Heart right ventricle (tissue), 16 donors: Measurements from ENCODE around the gene AMZ1. TPM values are rescaled to one million over a fixed set of nuclear protein-coding genes. Genes with fewer than 3 reads are reported as not detected.

ENCODE experiments used
- ATAC-seq, 8 donors: fragments of 200-7000 bp; cut with Tn5 transposase; one replicate each; pipeline ENCODE4 v1.9.1; 2020; ENCODE audit warnings: mild to moderate bottlenecking in 8 of 8, moderate library complexity in 8 of 8, moderate number of reproducible peaks in 1 of 8
- DNase-seq, 2 donors: peaks; one replicate each; pipeline ENCODE4 v3.0.0-alpha.2; 2020
- H3K27ac ChIP-seq, 10 donors: fragments of 200-600 bp; sonication (generic) in 2 of 10; one replicate each; pipeline versions ENCODE4 v1.5.0 to v1.8.0; 2020 to 2022; ENCODE audit warnings: mild to moderate bottlenecking in 3 of 10
- H3K27me3 ChIP-seq, 7 donors: fragments of 200-600 bp; one replicate each; pipeline ENCODE4 v1.8.0; 2021 to 2022; ENCODE audit warnings: mild to moderate bottlenecking in 2 of 7
- H3K36me3 ChIP-seq, 9 donors: fragments of 200-600 bp; sonication (generic) in 1 of 9; one replicate each; pipeline versions ENCODE4 v1.5.0 to v1.8.0; 2020 to 2022; ENCODE audit warnings: mild to moderate bottlenecking in 2 of 9
- H3K4me1 ChIP-seq, 9 donors: fragments of 200-600 bp; sonication (generic) in 1 of 9; one replicate each; pipeline versions ENCODE4 v1.5.0 to v1.8.0; 2020 to 2022; ENCODE audit warnings: mild to moderate bottlenecking in 4 of 9
- H3K4me3 ChIP-seq, 10 donors: fragments of 200-600 bp; sonication (generic) in 2 of 10; one replicate each; pipeline versions ENCODE4 v1.5.0 to v1.8.0; 2020 to 2022; ENCODE audit warnings: mild to moderate bottlenecking in 7 of 10, moderate library complexity in 2 of 10
- H3K9me3 ChIP-seq, 11 donors: fragments of 200-600 bp in 10 of 11; sonication (generic) in 2 of 11; one replicate each; pipeline versions ENCODE4 v1.5.0 to v1.8.0; 2013 to 2022; ENCODE audit warnings: mild to moderate bottlenecking in 2 of 11, control low read depth in 1 of 11, moderate library complexity in 1 of 11
- WGBS, 2 donors: extraction: QIAGEN DNeasy Blood & Tissue Kit; methylation state at CpG; one replicate each; pipeline ENCODE4 v1.1.7; 2013; ENCODE audit warnings: inconsistent platforms in 1 of 2; 5-methylcytosine and 5-hydroxymethylcytosine counted together
- intact Hi-C, 10 donors: fragments of 100-400 bp; cut with DNase I; formaldehyde crosslinking; loops; one replicate each; pipeline versions ENCODE4 v1.11.1 to v1.14.2; 2022
- polyA plus RNA-seq, 2 donors: library from polyadenylated mRNA; stranded (reverse); fragments of 200-250 nt; gene quantifications; one replicate each; pipeline ENCODE4 v1.2.3, GENCODE V29; 2013
- total RNA-seq, 10 donors: library from RNA; stranded (reverse); fragmentation: NEBNext Ultra II Directional in 3 of 10; extraction: Animal tissue kit (Norgen Biotek cat#: 25700) in 3 of 10; gene quantifications; one replicate each; pipeline versions ENCODE4 v1.2.1 to v1.2.4, GENCODE V29; 2021 to 2023
- TF ChIP-seq, protein P1 (sequence below), 9 donors: fragments of 200-600 bp; sonication (generic) in 2 of 9; IDR thresholded peaks; one replicate each; pipeline versions ENCODE4 v1.5.0 to v1.8.0; 2021 to 2022; ENCODE audit warnings: antibody characterized with exemption in 9 of 9, mild to moderate bottlenecking in 5 of 9, moderate library complexity in 1 of 9
- donor health status: Arrhythmogenic right ventricular cardiomyopathy.
- donor health status: ischemic (EF 13 %, LVEDD 7.1; RV severe dilation, severe dysfunction).
- donor health status: healthy with polysubstance abuse.
- donor health status: DM: no; HTN: yes; CAD: no.
- donor health status: DM: no; HTN: no; CAD: no.
- donor health status: ischemic (EF 25% LVEDD 6.9; RV normal size, moderate dysfunction).
- donor health status: ischemic (EF 25% LVEDD 5.7; RV mildly dilated, moderate dysfunction).
- donor health status: healthy.
- donor health status: DM: yes; HTN: yes; CAD: no.
- donor health status: Ischemic cardiomyopathy.
- donor health status: ischemic (EF 35%, LVEDD 5.7; RV mildly dilated, moderate dysfunction).
- donor health status: nonischemic (EF 11% LVEDD 7.7; RV severe dilation, severe dysfunction).
- donor health status: DM: yes; HTN: yes; CAD: no.
- donor health status: PGD.
- donor health status: ischemic (EF 29% LVEDD 5.4; RV normal size, mild dysfunction).
- donor health status: nonischemic (EF 23%, LVEDD 6.1; RV moderate dilation, normal function).

Gene AMZ1
- total and polyA plus RNA-seq, 12 donors, result 0.04 to 0.11 (median 0.07) TPM; not detected in 4

DNA sequence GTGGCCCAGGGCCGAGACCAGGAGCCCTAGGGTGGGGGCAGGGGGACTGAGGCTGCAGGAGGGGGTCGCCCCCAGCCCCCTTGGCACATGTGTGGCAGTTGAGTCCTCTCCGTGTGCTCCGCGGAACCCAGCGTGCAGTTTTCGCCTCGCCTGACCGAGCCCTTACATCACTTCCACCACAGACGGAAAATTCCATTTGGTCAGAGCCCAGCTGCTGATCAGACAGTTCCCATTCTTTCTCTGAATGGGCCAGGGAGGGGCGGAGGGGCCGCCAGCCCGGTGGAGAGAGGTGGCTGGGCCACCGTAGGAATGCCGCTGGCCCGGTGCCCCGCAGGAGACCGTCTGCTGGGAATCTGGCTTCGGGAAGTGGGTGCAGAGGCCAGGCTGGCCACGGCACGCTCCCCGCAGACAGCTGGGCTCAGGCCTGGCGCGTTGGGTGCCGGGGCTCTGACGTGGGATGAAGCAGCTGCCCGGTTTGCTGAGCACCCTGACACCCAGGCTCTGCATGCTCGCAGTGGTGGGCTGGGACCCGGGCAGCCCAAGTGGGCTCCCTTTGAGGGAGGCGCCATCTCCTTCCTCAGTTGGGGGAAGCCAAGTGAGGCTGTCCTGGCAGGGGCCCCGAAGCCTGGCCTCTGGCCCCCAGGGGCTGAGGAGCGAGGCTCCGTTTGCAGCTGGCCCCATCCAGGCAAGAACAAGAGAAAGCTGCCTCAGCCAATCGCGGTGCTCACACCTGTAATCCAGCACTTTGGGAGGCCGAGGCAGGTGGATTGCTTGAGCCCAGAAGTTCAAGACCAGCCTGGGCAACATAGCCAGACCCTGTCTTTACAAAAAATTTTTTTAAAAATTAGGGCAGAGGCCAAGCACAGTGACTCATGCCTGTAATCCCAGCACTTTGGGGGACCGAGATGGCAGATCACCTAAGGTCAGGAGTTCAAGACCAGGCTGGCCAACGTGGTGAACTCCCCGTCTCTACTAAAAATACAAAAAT, 46.3 kb upstream of the AMZ1 start:
- peak overlapping the region in 9 of 10 donors; percentile 3 to 45 (median 33) for H3K4me3 ChIP-seq
- peak overlapping the region; percentile 73 to 96 (median 82) for H3K27ac ChIP-seq
- peaks cover 32 to 97% (median 73%) of the 10 kb centered on the region in 9 donors for H3K4me1 ChIP-seq
- 12 to 14% methylated on average over 39 of the region's 39 CpGs for WGBS, 2 donors
- H3K27me3 ChIP-seq, result no peaks in the 10 kb centered on the region
- peak; percentile 92 to 94 for DNase-seq
- peaks cover 0 to 10% (median 0%) of the 10 kb centered on the region in 9 donors for H3K36me3 ChIP-seq
- peak; percentile 74 to 88 (median 82) for ATAC-seq
- no peaks in the 10 kb centered on the region for H3K9me3 ChIP-seq
- intact Hi-C loops, result loop anchor here in 3 of 10 donors (5.0 kb wide), 2 partner anchors 34 to 39 kb away; no protein-coding TSS in a partner anchor
- TF ChIP-seq, protein P1, sequence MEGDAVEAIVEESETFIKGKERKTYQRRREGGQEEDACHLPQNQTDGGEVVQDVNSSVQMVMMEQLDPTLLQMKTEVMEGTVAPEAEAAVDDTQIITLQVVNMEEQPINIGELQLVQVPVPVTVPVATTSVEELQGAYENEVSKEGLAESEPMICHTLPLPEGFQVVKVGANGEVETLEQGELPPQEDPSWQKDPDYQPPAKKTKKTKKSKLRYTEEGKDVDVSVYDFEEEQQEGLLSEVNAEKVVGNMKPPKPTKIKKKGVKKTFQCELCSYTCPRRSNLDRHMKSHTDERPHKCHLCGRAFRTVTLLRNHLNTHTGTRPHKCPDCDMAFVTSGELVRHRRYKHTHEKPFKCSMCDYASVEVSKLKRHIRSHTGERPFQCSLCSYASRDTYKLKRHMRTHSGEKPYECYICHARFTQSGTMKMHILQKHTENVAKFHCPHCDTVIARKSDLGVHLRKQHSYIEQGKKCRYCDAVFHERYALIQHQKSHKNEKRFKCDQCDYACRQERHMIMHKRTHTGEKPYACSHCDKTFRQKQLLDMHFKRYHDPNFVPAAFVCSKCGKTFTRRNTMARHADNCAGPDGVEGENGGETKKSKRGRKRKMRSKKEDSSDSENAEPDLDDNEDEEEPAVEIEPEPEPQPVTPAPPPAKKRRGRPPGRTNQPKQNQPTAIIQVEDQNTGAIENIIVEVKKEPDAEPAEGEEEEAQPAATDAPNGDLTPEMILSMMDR (IDR thresholded peaks at IDR 0.05), result no peak

DNA sequence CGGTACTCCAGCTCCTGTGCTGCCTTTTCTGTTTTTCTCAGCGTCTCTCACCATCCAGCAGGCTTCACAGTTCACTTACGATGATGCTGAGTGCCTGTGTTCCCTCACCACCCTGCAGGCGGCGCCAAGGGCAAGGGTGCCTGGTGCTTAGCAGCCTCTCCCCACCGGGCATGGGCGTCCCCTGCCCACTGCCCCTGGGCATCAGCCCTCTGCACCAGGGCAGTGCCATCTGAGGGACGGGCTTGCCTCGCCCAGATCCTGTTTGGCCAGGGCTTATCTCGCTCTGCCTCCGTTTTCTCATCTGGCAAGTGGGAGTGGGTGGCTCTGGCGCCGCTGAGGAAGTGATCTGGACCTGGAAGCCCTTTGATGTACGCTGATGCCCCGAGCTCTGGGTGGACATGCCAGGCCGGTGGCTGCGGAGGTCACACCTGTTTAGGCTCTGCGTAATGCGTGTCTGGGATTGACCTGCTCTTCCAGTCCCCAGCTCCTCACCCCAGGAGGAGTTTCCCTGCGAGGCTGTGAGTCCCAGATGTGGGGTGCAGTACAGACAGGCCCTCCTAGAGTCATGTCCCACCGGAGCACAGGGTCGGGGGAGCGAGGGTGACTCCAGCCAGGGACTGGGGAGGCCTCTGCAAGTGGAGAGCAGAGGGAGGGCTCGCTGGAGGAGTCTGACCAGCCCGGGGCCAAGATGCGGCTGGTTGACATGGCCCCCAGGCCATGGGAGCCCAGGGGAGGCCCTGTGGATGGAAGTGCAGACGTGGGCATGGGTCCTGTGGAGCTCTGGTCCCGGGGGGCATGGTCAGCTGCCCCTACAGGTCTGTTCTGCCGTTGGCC, 44.4 kb upstream of the AMZ1 start:
- intact Hi-C loops, result loop anchor here in 3 of 10 donors (5.0 kb wide), 2 partner anchors 36 to 41 kb away; no protein-coding TSS in a partner anchor

DNA sequence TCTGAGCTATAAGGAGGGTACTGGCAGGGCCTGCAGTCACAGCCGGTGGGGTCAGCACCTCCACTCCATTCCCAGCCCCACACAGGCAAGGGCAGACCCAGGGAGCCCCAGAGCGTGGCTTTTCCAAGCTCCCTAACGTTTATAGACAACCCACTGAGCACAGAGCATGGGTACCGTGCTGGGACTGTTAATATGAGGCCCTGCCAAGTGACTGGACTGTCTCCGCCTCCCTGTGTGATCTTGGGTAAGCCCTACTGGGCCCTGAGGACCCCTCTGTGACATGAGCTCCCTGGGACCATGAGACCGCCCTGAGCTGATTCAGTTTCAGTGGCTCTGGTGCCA, 43.8 kb upstream of the AMZ1 start:
- intact Hi-C loops, result loop anchor here in 3 of 10 donors (5.0 kb wide), 2 partner anchors 37 to 42 kb away; no protein-coding TSS in a partner anchor
- no peak for DNase-seq
- Histone ChIP-seq H3K4me1 (peaks cover 17 to 72% (median 48%) of the 10 kb centered on the region in 9 donors), H3K36me3 (peaks cover 0 to 32% (median 11%) of the 10 kb centered on the region in 9 donors), H3K27me3 (no peaks in the 10 kb centered on the region), H3K9me3 (no peaks in the 10 kb centered on the region), H3K4me3 (no peak overlapping the region), H3K27ac (peak overlapping the region in 5 of 10 donors; percentile 0 to 61 (median 33))
- ATAC-seq, result no peak
- 74 to 78% methylated on average over 6 of the region's 6 CpGs for WGBS, 2 donors
- TF ChIP-seq, protein P1 (IDR thresholded peaks at IDR 0.05), result no peak

More for the DNA sequence above, 44.4 kb upstream of the AMZ1 start:
- Histone ChIP-seq H3K4me3 (no peak overlapping the region), H3K36me3 (peaks cover 0 to 29% (median 11%) of the 10 kb centered on the region in 9 donors), H3K27me3 (no peaks in the 10 kb centered on the region), H3K9me3 (no peaks in the 10 kb centered on the region), H3K4me1 (peaks cover 23 to 78% (median 54%) of the 10 kb centered on the region in 9 donors), H3K27ac (peak overlapping the region in 1 of 10 donors; percentile 33)
- 84 to 88% methylated on average over 28 to 29 of the region's 29 CpGs for WGBS, 2 donors
- ATAC-seq (no peak), DNase-seq (no peak)
- TF ChIP-seq, protein P1 (IDR thresholded peaks at IDR 0.05), result no peak
